Left lung (tissue), 10 donors: ENCODE data around the gene KLC4. TPM values are rescaled to one million over a fixed set of nuclear protein-coding genes. Genes with fewer than 3 reads are reported as not detected.

Source experiments
- ATAC-seq: fragments of 200-7000 bp; cut with Tn5 transposase; one replicate; pipeline ENCODE4 v1.9.1; 2020; ENCODE audit warnings: moderate library complexity
- DNase-seq, 4 donors: peaks; one replicate each; pipeline ENCODE4 v3.0.0-alpha.2; 2013 to 2020
- H3K27ac ChIP-seq, 2 donors: fragments of 200-600 bp; sonication (generic) in 1 of 2; one replicate each; pipeline versions ENCODE4 v1.5.0 to v1.8.0; 2020 to 2021
- H3K27me3 ChIP-seq, 2 donors: fragments of 200-600 bp; sonication (generic) in 1 of 2; one replicate each; pipeline versions ENCODE4 v1.5.0 to v1.8.0; 2020 to 2021
- H3K36me3 ChIP-seq, 2 donors: fragments of 200-600 bp; sonication (generic) in 1 of 2; one replicate each; pipeline versions ENCODE4 v1.5.0 to v1.8.0; 2020 to 2021
- H3K4me1 ChIP-seq, 2 donors: fragments of 200-600 bp; one replicate each; pipeline ENCODE4 v1.8.0; 2021
- H3K4me3 ChIP-seq, 2 donors: fragments of 200-600 bp; sonication (generic) in 1 of 2; one replicate each; pipeline versions ENCODE4 v1.5.0 to v1.8.0; 2020 to 2021; ENCODE audit warnings: mild to moderate bottlenecking in 1 of 2
- H3K9me3 ChIP-seq, 2 donors: fragments of 200-600 bp; sonication (generic) in 1 of 2; one replicate each; pipeline versions ENCODE4 v1.5.0 to v1.8.0; 2020 to 2021
- CTCF ChIP-seq, 2 donors: fragments of 200-600 bp; sonication (generic) in 1 of 2; IDR thresholded peaks; one replicate each; pipeline versions ENCODE4 v1.5.0 to v1.8.0; 2021; ENCODE audit warnings: antibody characterized with exemption in 2 of 2
- intact Hi-C, 2 donors: fragments of 100-400 bp; cut with DNase I; formaldehyde crosslinking; loops; one replicate each; pipeline versions ENCODE4 v1.11.2 to v1.14.2; 2022
- polyA plus RNA-seq, 6 donors: library from polyadenylated mRNA; unstranded; fragments of 120-200 nt; gene quantifications; one replicate each; pipeline ENCODE4 v1.2.1, GENCODE V29; 2013; ENCODE audit not compliant: insufficient read length in 6 of 6
- total RNA-seq, 2 donors: library from RNA; stranded (reverse); fragmentation: NEBNext Ultra II Directional; extraction: Animal tissue kit (Norgen Biotek cat#: 25700); gene quantifications; one replicate each; pipeline ENCODE4 v1.2.1, GENCODE V29; 2021
- donor health status: DM: no; HTN: yes; CAD: no.
- donor health status: DM: no; HTN: no; CAD: no.

KLC4 gene
- total and polyA plus RNA-seq, 8 donors, result 20.2 to 55.6 (median 51.3) TPM

- intact Hi-C loops, result no loop called here
- peak overlapping the region in 1 of 2 donors; percentile 86 for H3K27ac ChIP-seq
- H3K27me3 ChIP-seq, result no peaks in the 10 kb centered on the region
- no peaks in the 10 kb centered on the region for H3K9me3 ChIP-seq
- DNase-seq, result no peak
- peak overlapping the region; percentile 78 to 83 for H3K4me3 ChIP-seq
- H3K4me1 ChIP-seq, result peaks cover 15 to 29% of the 10 kb centered on the region in 2 donors
- ATAC-seq, result no peak
- no peak for TF ChIP-seq CTCF (IDR thresholded peaks at IDR 0.05)
- H3K36me3 ChIP-seq, result peaks cover 0 to 38% of the 10 kb centered on the region in 2 donors
These were observed 1.6 kb downstream of the KLC4 start for GRCh38 chr6:43060755-43061633.

GRCh38 chr6:43061861-43062260 lies 2.4 kb downstream of the KLC4 start:
- H3K36me3 ChIP-seq, result peaks cover 0 to 38% of the 10 kb centered on the region in 2 donors
- intact Hi-C loops, result no loop called here
- no peak for DNase-seq

GRCh38 chr6:43062818-43063217 lies 3.4 kb downstream of the KLC4 start:
- no peak overlapping the region for H3K4me3 ChIP-seq
- no peaks in the 10 kb centered on the region for H3K27me3 ChIP-seq
- DNase-seq (no peak), ATAC-seq (no peak)
- H3K36me3 ChIP-seq, result peaks cover 0 to 28% of the 10 kb centered on the region in 2 donors
- TF ChIP-seq CTCF (IDR thresholded peaks at IDR 0.05), result no peak
- intact Hi-C loops, result no loop called here
- H3K27ac ChIP-seq, result no peak overlapping the region
- peaks cover 15 to 26% of the 10 kb centered on the region in 2 donors for H3K4me1 ChIP-seq
- H3K9me3 ChIP-seq, result no peaks in the 10 kb centered on the region

More at GRCh38 chr6:43061861-43062260, 2.4 kb downstream of the KLC4 start:
- H3K9me3 ChIP-seq, result no peaks in the 10 kb centered on the region
- no peak overlapping the region for H3K4me3 ChIP-seq
- no peak for TF ChIP-seq CTCF (IDR thresholded peaks at IDR 0.05)
- H3K27ac ChIP-seq, result no peak overlapping the region
- ATAC-seq, result no peak
- H3K27me3 ChIP-seq, result no peaks in the 10 kb centered on the region
- peaks cover 15 to 29% of the 10 kb centered on the region in 2 donors for H3K4me1 ChIP-seq

GRCh38 chr6:43070028-43070632 lies 10.7 kb downstream of the KLC4 start:
- Histone ChIP-seq H3K4me1 (peaks cover 0 to 4% of the 10 kb centered on the region in 2 donors), H3K4me3 (no peak overlapping the region), H3K27ac (no peak overlapping the region), H3K36me3 (peaks cover 0 to 29% of the 10 kb centered on the region in 2 donors), H3K9me3 (no peaks in the 10 kb centered on the region), H3K27me3 (no peaks in the 10 kb centered on the region)
- peak in 1 of 4 donors; percentile 79 for DNase-seq
- peak; percentile 17 to 36 for TF ChIP-seq CTCF (IDR thresholded peaks at IDR 0.05)
- intact Hi-C loops, result loop anchor here in 1 of 2 donors (10.0 kb wide), 1 partner anchor 55 kb away; no protein-coding TSS in a partner anchor
- ATAC-seq, result peak; percentile 76
